SU-DHL-6 (cell line): ENCODE measurements around the gene HAVCR2.

Source experiments
- CTCF ChIP-seq: fragments of 200-600 bp; sonication (generic); IDR thresholded peaks from one replicate; pipeline ENCODE4 v1.5.1; 2017; ENCODE audit warnings: antibody characterized with exemption, mild to moderate bottlenecking, low read length, moderate library complexity; ENCODE audit not compliant: insufficient read depth, poor library complexity, severe bottlenecking
- EZH2phosphoT487 ChIP-seq: fragments of 200-600 bp; sonication (generic), shearing (Covaris generic); conservative IDR thresholded peaks from 2 replicates; pipeline ENCODE4 v1.6.1; 2018; ENCODE audit warnings: mild to moderate bottlenecking, antibody characterized with exemption, low read length, moderate library complexity, mixed read lengths

DNA sequence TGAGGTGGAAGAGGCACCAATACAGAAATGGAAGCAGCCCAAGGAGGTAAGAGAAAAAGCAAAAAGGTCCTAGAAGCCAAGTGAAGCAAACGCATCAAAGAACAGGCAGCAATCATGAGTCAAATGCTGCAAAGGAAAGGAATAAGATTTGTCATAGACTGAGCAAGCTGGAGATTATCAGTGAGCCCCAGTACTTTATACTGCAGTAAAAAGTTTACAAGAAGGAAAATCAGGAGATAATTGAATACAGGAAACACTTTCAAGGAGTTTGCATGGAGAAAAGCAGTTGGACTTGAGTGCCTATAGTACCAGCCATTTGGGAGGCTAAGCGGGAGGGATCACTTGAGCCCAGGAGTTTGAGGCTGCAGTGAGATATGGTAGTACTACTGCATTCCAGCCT, 42.8 kb downstream of the HAVCR2 start:
- TF ChIP-seq CTCF = no peak
- TF ChIP-seq EZH2phosphoT487 = no peak
